VCaP (cell line): ENCODE measurements around the gene TRAPPC4.
"Not testable (repeated sequence)": the region's sequence is repeated elsewhere in the genome, so short reads cannot be mapped to it uniquely, and the experiment has no call there.

ENCODE experiments used
- H3K27ac ChIP-seq: fragments of 450-650 bp; 2 replicates; pipeline ENCODE4 v1.5.1; 2017
- TF ChIP-seq, protein P1 (sequence below): fragments of 450-650 bp; conservative IDR thresholded peaks from 2 replicates; pipeline ENCODE4 v1.5.1; 2017; ENCODE audit warnings: mild to moderate bottlenecking, moderate library complexity

Gene TRAPPC4

GRCh38 chr11:119030329-119031047, 11.9 kb downstream of the TRAPPC4 start, which contains the start of gene SLC37A4:
Gene SLC37A4 (minus strand): TSS chr11:119030877.
- TF ChIP-seq, protein P1, sequence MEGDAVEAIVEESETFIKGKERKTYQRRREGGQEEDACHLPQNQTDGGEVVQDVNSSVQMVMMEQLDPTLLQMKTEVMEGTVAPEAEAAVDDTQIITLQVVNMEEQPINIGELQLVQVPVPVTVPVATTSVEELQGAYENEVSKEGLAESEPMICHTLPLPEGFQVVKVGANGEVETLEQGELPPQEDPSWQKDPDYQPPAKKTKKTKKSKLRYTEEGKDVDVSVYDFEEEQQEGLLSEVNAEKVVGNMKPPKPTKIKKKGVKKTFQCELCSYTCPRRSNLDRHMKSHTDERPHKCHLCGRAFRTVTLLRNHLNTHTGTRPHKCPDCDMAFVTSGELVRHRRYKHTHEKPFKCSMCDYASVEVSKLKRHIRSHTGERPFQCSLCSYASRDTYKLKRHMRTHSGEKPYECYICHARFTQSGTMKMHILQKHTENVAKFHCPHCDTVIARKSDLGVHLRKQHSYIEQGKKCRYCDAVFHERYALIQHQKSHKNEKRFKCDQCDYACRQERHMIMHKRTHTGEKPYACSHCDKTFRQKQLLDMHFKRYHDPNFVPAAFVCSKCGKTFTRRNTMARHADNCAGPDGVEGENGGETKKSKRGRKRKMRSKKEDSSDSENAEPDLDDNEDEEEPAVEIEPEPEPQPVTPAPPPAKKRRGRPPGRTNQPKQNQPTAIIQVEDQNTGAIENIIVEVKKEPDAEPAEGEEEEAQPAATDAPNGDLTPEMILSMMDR, result no peak; the same call in 1 of the 2 replicates
- peak within 1 kb of the TSS; percentile 88 for H3K27ac ChIP-seq

GRCh38 chr11:119031912-119032280, 13.3 kb downstream of the TRAPPC4 start:
- TF ChIP-seq, protein P1, result no peak
- H3K27ac ChIP-seq, result no peak overlapping the region

DNA sequence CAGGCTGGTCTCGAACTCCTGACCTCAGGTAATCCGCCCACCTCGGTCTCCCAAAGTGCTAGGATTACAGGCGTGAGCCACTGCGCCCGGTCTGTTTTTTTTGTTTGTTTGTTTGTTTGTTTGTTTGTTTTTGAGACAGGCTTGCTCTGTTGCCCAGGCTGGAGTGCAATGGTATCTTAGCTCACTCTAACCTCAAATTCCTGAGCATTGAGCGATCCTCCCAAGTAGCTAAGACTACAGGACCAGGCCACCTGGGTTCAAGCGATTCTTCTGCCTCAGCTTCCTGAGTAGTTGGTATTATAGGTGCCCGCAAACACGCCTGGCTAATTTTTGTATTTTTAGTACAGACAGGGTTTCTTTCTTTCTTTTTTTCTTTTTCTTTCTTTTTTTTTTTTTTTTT, 14.9 kb downstream of the TRAPPC4 start:
- not testable (repeated sequence) for H3K27ac ChIP-seq

- no peak overlapping the region for H3K27ac ChIP-seq
- TF ChIP-seq, protein P1, result no peak
These were observed 16.2 kb downstream of the TRAPPC4 start for GRCh38 chr11:119034813-119035212.

DNA sequence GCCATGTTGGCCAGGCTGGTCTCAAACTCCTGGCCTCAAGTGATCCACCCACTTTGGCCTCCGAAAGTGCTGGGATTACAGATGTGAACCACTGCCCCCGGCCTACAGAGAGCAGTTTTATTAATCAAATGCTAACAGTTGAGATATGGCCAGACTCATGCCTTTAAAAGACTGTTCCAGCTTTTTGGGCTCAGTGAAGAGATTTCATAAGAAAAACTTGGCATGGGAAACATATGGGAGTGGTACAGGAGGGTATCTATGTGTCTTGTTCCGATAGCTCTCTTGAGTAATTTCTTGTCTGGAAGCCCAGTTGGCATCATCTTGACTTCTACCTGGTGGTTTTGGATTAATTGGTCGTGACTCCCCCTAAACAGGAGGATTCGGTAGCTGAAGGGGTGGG, 20.3 kb downstream of the TRAPPC4 start:
- TF ChIP-seq, protein P1, result no peak
- no peak overlapping the region for H3K27ac ChIP-seq

GRCh38 chr11:119039471-119039870, 20.9 kb downstream of the TRAPPC4 start:
- not testable (repeated sequence) for H3K27ac ChIP-seq

- TF ChIP-seq, protein P1, result no peak
- H3K27ac ChIP-seq, result no peak overlapping the region
These were observed 23.4 kb downstream of the TRAPPC4 start for GRCh38 chr11:119041821-119042514.

DNA sequence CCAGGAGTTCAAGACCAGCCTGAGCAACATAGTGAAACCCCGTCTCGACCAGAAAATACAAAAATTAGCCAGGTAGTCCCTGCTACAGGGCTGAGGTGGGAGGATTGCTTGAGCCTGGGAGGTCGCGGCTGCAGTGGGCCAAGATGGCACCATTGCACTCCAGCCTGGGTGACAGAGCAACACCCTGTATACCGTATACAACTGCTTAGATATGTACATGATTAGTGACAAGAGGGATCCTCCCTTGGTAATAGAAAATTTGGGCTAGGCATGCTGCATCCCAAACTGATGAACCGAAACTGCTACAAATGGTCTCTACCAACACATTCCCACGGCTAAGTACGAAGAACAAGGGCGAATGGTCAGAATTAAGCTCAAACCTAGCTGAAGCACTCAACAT, 24.4 kb downstream of the TRAPPC4 start:
- TF ChIP-seq, protein P1, result no peak
- no peak overlapping the region for H3K27ac ChIP-seq
